Measurements from ENCODE around the gene PAIP2B.

PAIP2B gene

GRCh38 chr2:71226965-71227560, at the start of gene PAIP2B:
Gene PAIP2B (minus strand): TSS chr2:71227103. CDS start chr2:71202589, 24,514 bp downstream.
- H3K27ac ChIP-seq, result peak within 1 kb of the TSS; percentile 66
- no peak for TF ChIP-seq ZFX (IDR thresholded peaks at IDR 0.05; ENCODE audit: borderline replicate concordance)
- 0 out of 2 replicates have a peak, but pooled peaks have one; percentile 2 for TF ChIP-seq CTCF (IDR thresholded peaks at IDR 0.05)

- peak overlapping the region; percentile 74 for H3K27ac ChIP-seq
- no peak for TF ChIP-seq ZFX (IDR thresholded peaks at IDR 0.05; ENCODE audit: borderline replicate concordance)
Observed at GRCh38 chr2:71275939-71276310, 49.0 kb upstream of the PAIP2B start.

- no peak overlapping the region for H3K27ac ChIP-seq
- no peak for TF ChIP-seq CTCF (IDR thresholded peaks at IDR 0.05)
Observed at GRCh38 chr2:71269511-71270090, 42.7 kb upstream of the PAIP2B start.

GRCh38 chr2:71263386-71263785, 36.5 kb upstream of the PAIP2B start:
- TF ChIP-seq CTCF (IDR thresholded peaks at IDR 0.05) (no peak), ZFX (IDR thresholded peaks at IDR 0.05; ENCODE audit: borderline replicate concordance) (no peak)
- no peak overlapping the region for H3K27ac ChIP-seq

GRCh38 chr2:71261534-71261933, 34.6 kb upstream of the PAIP2B start:
- no peak for TF ChIP-seq ZFX (IDR thresholded peaks at IDR 0.05; ENCODE audit: borderline replicate concordance)
- TF ChIP-seq CTCF (IDR thresholded peaks at IDR 0.05), result no peak
- H3K27ac ChIP-seq, result no peak overlapping the region

- TF ChIP-seq CTCF (IDR thresholded peaks at IDR 0.05) (no peak), ZFX (IDR thresholded peaks at IDR 0.05; ENCODE audit: borderline replicate concordance) (no peak)
Observed at GRCh38 chr2:71256421-71256820, 29.5 kb upstream of the PAIP2B start.

GRCh38 chr2:71254776-71255175, 27.9 kb upstream of the PAIP2B start:
- H3K27ac ChIP-seq, result no peak overlapping the region
- TF ChIP-seq ZFX (IDR thresholded peaks at IDR 0.05; ENCODE audit: borderline replicate concordance), result no peak
- no peak for TF ChIP-seq CTCF (IDR thresholded peaks at IDR 0.05)

More at GRCh38 chr2:71256421-71256820, 29.5 kb upstream of the PAIP2B start:
- no peak overlapping the region for H3K27ac ChIP-seq

All from 22Rv1 (cell line).